ENCODE measurements around the gene PTPN6. TPM values are rescaled to one million over a fixed set of nuclear protein-coding genes. Genes with fewer than 3 reads are reported as not detected.

PTPN6 gene
- polyA plus RNA-seq, 3 donors from 2014 or later: 231 to 513 (median 294) TPM

DNA sequence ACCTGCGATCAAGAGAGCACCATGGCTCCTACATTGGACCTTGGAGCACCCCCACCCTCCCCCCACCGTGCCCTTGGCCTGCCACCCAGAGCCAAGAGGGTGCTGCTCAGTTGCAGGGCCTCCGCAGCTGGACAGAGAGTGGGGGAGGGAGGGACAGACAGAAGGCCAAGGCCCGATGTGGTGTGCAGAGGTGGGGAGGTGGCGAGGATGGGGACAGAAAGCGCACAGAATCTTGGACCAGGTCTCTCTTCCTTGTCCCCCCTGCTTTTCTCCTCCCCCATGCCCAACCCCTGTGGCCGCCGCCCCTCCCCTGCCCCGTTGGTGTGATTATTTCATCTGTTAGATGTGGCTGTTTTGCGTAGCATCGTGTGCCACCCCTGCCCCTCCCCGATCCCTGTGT lies 9.4 kb upstream of the PTPN6 start:
- peak overlapping the region in 2 of 6 donors; percentile 96 to 97 for H3K27ac Mint-ChIP-seq

DNA sequence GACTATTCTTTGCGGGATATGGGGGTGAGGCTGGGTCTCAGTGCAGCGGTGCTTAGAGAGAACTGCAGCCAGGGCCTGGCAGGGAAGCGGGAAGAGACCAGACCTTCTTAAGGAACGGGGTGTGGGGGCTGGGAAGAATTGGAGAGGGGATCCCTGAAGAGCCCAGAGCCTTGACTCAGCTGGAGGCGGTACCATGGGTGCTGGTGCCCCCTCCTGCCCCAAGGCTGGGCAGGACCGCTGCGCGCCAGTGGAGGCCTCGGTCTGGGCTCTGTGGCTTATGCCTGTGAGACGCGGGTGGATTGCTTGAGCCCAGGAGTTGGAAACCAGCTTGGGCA lies 8.9 kb upstream of the PTPN6 start:
- H3K27me3 Mint-ChIP-seq (ENCODE audit: low read depth in 3 of 3): peaks cover 8 to 22% (median 12%) of the 10 kb centered on the region in 3 donors
- H3K36me3 Mint-ChIP-seq: no peaks in the 10 kb centered on the region
- H3K4me3 Mint-ChIP-seq: peak overlapping the region in 3 of 5 donors; percentile 20 to 57 (median 21)
- no peak for DNase-seq
- peak overlapping the region; percentile 88 to 100 (median 96) for H3K27ac Mint-ChIP-seq
- no peaks in the 10 kb centered on the region for H3K9me3 Mint-ChIP-seq
- H3K4me1 Mint-ChIP-seq: peaks cover 56 to 59% of the 10 kb centered on the region in 2 donors

More for the DNA sequence above, 9.4 kb upstream of the PTPN6 start:
- Mint-ChIP-seq H3K36me3 (no peaks in the 10 kb centered on the region), H3K4me1 (peaks cover 53 to 56% of the 10 kb centered on the region in 2 donors), H3K9me3 (no peaks in the 10 kb centered on the region), H3K27me3 (ENCODE audit: low read depth in 3 of 3) (peaks cover 8 to 17% (median 12%) of the 10 kb centered on the region in 3 donors), H3K4me3 (no peak overlapping the region)
- no peak for DNase-seq

DNA sequence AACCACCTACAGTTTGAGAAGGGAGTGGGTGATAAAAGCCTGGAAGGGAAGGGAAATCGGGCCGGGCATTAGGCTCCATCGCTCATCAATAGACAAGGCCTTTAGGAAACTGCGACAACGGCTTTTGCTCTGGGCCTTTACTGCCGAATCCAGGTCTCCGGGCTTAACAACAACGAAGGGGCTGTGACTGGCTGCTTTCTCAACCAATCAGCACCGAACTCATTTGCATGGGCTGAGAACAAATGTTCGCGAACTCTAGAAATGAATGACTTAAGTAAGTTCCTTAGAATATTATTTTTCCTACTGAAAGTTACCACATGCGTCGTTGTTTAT lies 7.8 kb upstream of the PTPN6 start:
- peak overlapping the region; percentile 95 to 100 (median 96) for H3K27ac Mint-ChIP-seq
- peak overlapping the region; percentile 85 to 98 (median 93) for H3K4me3 Mint-ChIP-seq
- H3K9me3 Mint-ChIP-seq: no peaks in the 10 kb centered on the region
- peaks cover 8 to 22% (median 12%) of the 10 kb centered on the region in 3 donors for H3K27me3 Mint-ChIP-seq (ENCODE audit: low read depth in 3 of 3)
- H3K4me1 Mint-ChIP-seq: peaks cover 60 to 64% of the 10 kb centered on the region in 2 donors
- no peaks in the 10 kb centered on the region for H3K36me3 Mint-ChIP-seq
- DNase-seq: peak in 2 of 3 donors; percentile 89 to 91

DNA sequence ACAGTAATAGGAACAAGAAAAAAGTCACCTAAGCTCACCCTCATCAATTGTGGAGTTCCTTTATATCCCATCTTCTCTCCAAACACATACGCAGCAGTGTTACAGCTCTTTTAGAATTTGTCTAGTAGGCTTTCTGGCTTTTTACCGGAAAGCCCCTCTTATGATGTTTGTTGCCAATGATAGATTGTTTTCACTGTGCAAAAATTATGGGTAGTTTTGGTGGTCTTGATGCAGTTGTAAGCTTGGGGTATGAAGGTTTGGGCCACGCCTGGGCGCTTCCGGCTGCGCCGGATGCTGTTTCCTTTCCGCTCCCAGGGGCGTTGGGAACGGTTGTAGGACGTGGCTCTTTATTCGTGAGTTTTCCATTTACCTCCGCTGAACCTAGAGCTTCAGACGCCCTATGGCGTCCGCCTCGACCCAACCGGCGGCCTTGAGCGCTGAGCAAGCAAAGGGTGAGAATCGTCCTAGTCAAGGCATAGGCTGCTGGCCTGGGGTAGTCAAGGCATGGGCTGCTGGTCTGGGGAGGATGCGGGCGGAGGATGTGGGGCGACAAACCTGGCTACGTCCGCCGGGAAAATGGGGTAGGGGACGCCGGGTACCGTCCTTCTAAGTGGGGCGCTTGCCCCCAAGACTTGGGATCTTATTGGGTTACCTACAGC lies 7.3 kb upstream of the PTPN6 start, which contains the start of the genes C12orf57 and RNU7-1:
Gene C12orf57 (plus strand): TSS at position 301 of the 659 bp plus-strand sequence. CDS start 100 bp downstream, at position 401.
Gene RNU7-1 (plus strand): TSS at position 95 of the 659 bp plus-strand sequence.
- H3K27me3 Mint-ChIP-seq (ENCODE audit: low read depth in 3 of 3): peaks cover 8 to 22% (median 13%) of the 10 kb centered on the region in 3 donors
- DNase-seq: peak in 2 of 3 donors; percentile 83 to 89
- H3K9me3 Mint-ChIP-seq: no peaks in the 10 kb centered on the region
- H3K27ac Mint-ChIP-seq: peak within 1 kb of the TSS; percentile 95 to 100 (median 96)
- H3K4me3 Mint-ChIP-seq: peak within 1 kb of the TSS; percentile 85 to 98 (median 93)
- H3K36me3 Mint-ChIP-seq: no peaks in the 10 kb centered on the region
- H3K4me1 Mint-ChIP-seq: peaks cover 65 to 69% of the 10 kb centered on the region in 2 donors

DNA sequence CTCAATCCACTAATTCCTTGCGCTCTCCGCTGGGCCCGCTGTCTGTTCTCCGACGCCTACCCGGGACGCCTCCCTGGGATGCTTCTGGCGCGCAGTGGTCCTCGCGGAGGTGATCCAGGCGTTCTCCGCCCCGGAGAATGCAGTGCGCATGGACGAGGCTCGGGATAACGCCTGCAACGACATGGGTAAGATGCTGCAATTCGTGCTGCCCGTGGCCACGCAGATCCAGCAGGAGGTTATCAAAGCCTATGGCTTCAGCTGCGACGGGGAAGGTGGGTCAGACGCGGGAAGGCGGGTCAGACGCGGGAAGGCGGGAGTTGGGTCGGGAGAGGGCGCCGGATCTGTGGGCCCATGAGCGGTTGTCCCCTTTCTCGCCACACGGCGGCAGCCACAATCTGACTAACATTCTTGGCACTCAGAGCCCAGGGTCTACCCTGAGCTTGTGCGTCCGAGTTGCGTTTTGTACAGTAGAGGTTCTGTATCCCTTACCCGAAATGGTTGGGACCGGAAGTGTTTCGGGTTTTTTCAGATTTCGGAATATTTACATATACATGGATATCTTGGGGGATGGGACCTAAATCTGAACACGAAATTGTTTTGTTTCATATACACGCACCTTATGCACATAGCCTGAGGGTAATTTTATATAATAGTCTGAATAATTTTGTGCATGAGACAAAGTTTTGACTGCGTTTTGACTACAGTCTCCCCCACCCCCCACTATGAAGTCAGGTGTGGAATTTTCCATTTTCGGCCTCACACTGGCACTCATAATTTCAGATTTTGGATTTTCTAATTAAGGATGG lies 6.6 kb upstream of the PTPN6 start:
- Mint-ChIP-seq H3K27ac (peak overlapping the region; percentile 95 to 100 (median 96)), H3K4me1 (peaks cover 70% of the 10 kb centered on the region in 2 donors), H3K36me3 (no peaks in the 10 kb centered on the region), H3K9me3 (no peaks in the 10 kb centered on the region), H3K27me3 (ENCODE audit: low read depth in 3 of 3) (peaks cover 8 to 26% (median 15%) of the 10 kb centered on the region in 3 donors), H3K4me3 (peak overlapping the region; percentile 85 to 98 (median 93))
- DNase-seq: peak; percentile 82 to 85 (median 83)

DNA sequence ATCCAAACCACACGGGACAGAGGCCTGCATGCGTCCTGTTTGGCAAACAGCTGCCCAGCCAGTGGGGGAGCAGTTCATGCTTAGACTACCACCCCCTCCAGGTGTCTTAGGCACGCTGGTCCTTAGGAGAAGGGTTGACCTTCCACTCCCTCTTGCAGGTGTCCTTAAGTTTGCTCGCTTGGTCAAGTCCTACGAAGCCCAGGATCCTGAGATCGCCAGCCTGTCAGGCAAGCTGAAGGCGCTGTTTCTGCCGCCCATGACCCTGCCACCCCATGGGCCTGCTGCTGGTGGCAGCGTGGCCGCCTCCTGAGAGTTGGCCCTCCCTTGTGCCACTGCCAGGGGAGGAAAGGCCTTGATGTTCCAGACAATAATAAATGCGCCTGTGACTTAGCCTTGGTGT lies 5.5 kb upstream of the PTPN6 start:
- peak overlapping the region in 5 of 6 donors; percentile 31 to 100 (median 95) for H3K27ac Mint-ChIP-seq

DNA sequence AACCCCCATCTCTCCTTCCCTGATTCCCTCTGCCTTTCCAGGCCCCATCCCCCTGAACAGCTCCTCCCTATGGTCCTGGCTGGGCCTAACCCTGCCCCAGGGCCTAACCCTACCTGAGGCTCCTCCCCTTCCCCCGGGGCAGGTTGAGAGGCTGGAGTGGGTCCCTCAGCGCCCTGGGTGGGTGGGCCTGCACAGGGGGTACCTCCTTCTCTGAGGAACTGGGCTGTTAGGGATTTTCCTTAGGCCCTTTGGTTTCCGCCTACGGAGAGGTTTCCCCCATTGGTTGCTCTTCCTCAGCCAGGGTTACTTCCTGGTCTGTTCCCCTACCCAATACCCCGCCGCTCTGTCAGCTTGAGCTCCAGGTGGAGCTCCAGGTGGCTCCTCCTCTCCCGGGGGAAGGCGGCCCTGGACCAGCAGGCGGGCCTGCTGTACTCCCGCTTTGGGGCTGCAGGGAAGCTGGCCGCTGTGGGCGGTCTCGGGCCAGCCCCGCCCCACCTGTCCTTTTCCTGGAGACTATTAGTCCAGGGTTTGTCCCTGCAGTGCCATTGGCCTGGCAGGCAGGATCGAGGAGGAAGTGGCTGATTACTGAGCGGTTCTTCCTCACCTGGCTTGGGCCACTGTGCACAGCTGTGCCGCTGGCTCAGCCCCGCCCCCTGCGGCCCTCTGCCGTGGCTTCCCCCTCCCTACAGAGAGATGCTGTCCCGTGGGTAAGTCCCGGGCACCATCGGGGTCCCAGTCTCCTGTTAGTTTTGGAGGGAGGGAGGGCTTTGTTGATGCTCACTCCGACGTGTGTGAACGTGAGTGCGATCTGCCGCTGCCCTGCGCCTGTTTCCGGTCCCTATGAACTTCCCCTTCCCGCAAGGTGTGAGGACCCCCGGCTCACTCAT lies 4.9 kb upstream of the PTPN6 start:
- peaks cover 85 to 87% of the 10 kb centered on the region in 2 donors for H3K4me1 Mint-ChIP-seq
- peak overlapping the region; percentile 46 to 100 (median 92) for H3K27ac Mint-ChIP-seq
- H3K36me3 Mint-ChIP-seq: no peaks in the 10 kb centered on the region
- peak; percentile 26 to 47 (median 44) for DNase-seq
- H3K4me3 Mint-ChIP-seq: peak overlapping the region; percentile 77 to 96 (median 85)
- no peaks in the 10 kb centered on the region for H3K9me3 Mint-ChIP-seq
- H3K27me3 Mint-ChIP-seq (ENCODE audit: low read depth in 3 of 3): peaks cover 8 to 25% (median 15%) of the 10 kb centered on the region in 3 donors

More for the DNA sequence above, 5.5 kb upstream of the PTPN6 start:
- no peak for DNase-seq
- H3K9me3 Mint-ChIP-seq: no peaks in the 10 kb centered on the region
- H3K4me1 Mint-ChIP-seq: peaks cover 80% of the 10 kb centered on the region in 2 donors
- H3K27me3 Mint-ChIP-seq (ENCODE audit: low read depth in 3 of 3): peaks cover 8 to 25% (median 15%) of the 10 kb centered on the region in 3 donors
- no peaks in the 10 kb centered on the region for H3K36me3 Mint-ChIP-seq
- peak overlapping the region; percentile 85 to 98 (median 93) for H3K4me3 Mint-ChIP-seq

DNA sequence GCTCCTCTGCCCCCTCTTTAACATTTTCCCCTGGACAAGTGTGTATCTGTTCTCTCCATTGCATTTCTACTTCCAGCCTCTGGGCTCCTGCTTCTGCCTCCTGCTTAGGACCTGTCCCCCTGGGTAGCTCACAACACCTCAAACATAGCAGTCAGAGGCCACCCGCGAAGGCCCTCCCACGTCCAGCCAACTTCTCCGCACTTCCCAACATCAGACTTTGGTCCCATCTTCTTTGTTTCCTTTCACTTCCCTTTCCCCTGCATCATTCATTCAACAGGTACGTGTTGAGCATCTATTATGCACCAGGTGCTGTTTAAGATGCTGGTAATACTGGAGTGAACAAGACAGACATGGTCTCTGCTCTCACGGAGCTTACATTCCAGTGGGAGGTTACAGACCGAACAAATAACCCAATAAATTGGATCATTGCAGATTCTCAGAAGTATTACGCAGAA lies 4.2 kb upstream of the PTPN6 start:
- H3K36me3 Mint-ChIP-seq: no peaks in the 10 kb centered on the region
- peak overlapping the region; percentile 77 to 85 (median 84) for H3K4me3 Mint-ChIP-seq
- H3K27me3 Mint-ChIP-seq (ENCODE audit: low read depth in 3 of 3): peaks cover 8 to 26% (median 15%) of the 10 kb centered on the region in 3 donors
- H3K27ac Mint-ChIP-seq: peak overlapping the region; percentile 46 to 100 (median 92)
- no peaks in the 10 kb centered on the region for H3K9me3 Mint-ChIP-seq
- peaks cover 86 to 87% of the 10 kb centered on the region in 2 donors for H3K4me1 Mint-ChIP-seq
- DNase-seq: no peak

DNA sequence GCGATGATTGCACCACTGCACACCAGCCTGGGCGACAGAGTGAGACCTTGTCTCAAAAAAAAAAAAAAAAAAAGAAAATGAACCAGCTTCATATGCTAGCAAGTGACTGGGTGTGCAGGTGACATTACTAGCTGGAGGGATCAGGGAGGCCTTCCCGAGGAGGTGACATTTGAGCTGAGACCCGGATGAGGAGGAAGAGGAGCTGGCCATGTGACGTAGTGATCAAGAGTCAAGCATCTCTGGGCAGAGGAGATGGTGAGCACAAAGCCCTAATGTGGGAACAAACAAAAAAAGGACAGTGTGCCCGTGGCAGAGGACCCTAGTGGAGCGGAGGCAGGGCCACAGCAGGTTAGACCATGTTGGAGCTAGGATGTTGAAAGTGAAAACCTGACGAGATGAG lies 3.5 kb upstream of the PTPN6 start:
- Mint-ChIP-seq H3K27me3 (ENCODE audit: low read depth in 3 of 3) (peaks cover 8 to 29% (median 17%) of the 10 kb centered on the region in 3 donors), H3K36me3 (peaks cover 0 to 3% (median 1%) of the 10 kb centered on the region in 3 donors), H3K4me3 (peak overlapping the region in 4 of 5 donors; percentile 38 to 82 (median 44)), H3K9me3 (no peaks in the 10 kb centered on the region), H3K27ac (peak overlapping the region; percentile 79 to 100 (median 92)), H3K4me1 (peaks cover 84 to 89% of the 10 kb centered on the region in 2 donors)
- DNase-seq: no peak

DNA sequence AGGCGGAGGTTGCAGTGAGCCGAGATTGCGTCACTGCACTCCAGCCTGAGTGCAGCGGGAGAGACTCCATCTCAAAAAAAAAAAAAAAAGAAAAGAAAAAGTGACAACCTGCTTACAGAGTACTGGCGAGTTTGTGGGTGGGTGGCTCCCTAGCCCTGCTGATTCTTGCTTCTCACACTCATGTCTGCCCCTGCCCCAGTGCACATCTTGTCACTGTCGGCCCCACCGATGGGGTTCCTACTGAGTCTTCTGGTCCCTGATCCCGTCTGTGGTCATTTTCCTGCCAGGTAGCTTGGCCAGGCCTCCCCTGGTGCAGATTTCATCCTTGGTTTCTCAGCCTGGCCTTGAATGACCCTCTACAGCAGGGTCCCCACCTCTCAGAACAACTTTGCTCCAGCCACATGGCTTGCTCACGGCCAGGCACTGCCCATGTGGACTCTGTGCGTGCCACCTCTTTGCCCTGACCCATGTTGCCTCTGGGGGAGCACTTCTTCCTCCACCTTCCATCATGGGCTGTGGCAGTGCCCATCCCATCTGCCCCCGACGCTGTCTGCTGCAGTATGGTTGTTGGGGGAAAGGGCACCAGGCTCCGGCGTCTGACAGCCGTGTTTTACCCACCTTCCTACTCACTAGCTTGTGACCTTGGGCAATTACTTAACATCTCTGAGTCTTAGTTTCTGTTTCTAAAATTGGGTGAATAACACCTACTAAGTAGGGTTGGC lies 2.1 kb upstream of the PTPN6 start:
- DNase-seq: peak; percentile 49 to 62 (median 55)
- H3K27me3 Mint-ChIP-seq (ENCODE audit: low read depth in 3 of 3): peaks cover 10 to 35% (median 23%) of the 10 kb centered on the region in 3 donors
- no peaks in the 10 kb centered on the region for H3K9me3 Mint-ChIP-seq
- H3K27ac Mint-ChIP-seq: peak overlapping the region; percentile 95 to 100 (median 97)
- peaks cover 86 to 90% of the 10 kb centered on the region in 2 donors for H3K4me1 Mint-ChIP-seq
- H3K36me3 Mint-ChIP-seq: peaks cover 0 to 7% (median 5%) of the 10 kb centered on the region in 3 donors
- peak overlapping the region; percentile 70 to 85 (median 76) for H3K4me3 Mint-ChIP-seq

DNA sequence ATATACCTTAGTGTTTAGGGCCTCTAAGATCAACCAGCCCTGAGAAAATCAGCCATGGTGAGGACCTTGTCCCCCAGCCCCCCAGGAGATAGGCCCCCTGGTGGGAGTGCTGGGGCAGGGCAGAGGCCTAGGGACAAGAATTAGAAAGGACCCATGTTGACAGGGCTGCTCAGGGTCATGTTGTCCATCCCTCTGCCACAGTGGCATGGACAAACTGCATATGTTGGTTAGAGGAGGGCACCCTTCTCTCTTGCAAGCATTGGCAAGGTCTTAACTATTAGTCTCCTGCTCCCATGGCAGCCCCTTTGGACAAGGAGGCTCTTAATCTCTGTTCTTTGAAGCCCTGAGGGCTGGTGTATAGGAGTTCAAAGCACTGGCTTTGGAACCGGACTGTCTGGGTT lies 755 bp upstream of the PTPN6 start:
- peak overlapping the region; percentile 94 to 99 (median 97) for H3K4me3 Mint-ChIP-seq
- peaks cover 0 to 14% (median 5%) of the 10 kb centered on the region in 3 donors for H3K36me3 Mint-ChIP-seq
- peaks cover 16 to 33% (median 29%) of the 10 kb centered on the region in 3 donors for H3K27me3 Mint-ChIP-seq (ENCODE audit: low read depth in 3 of 3)
- H3K9me3 Mint-ChIP-seq: no peaks in the 10 kb centered on the region
- peaks cover 86 to 90% of the 10 kb centered on the region in 2 donors for H3K4me1 Mint-ChIP-seq
- H3K27ac Mint-ChIP-seq: peak overlapping the region; percentile 95 to 100 (median 98)
- peak; percentile 31 to 37 (median 36) for DNase-seq

DNA sequence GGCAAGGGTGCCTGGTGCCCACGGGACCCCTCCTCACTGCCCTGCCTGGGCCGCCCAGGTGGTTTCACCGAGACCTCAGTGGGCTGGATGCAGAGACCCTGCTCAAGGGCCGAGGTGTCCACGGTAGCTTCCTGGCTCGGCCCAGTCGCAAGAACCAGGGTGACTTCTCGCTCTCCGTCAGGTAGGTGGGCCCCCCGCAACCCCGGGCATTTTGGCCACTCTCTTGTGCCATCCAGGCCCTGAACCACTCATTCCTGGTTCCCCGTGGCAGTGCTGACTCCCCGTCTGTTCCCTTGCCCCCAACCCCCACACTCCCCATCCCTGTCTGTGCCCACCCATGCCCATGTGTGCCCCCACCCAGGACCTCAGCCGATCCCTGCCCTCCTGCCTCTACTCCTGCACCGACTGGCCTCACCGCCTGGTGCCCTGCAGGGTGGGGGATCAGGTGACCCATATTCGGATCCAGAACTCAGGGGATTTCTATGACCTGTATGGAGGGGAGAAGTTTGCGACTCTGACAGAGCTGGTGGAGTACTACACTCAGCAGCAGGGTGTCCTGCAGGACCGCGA lies 480 bp downstream of the PTPN6 start:
- Mint-ChIP-seq H3K36me3 (peaks cover 5 to 23% (median 14%) of the 10 kb centered on the region in 3 donors), H3K4me3 (peak overlapping the region; percentile 94 to 99 (median 97)), H3K4me1 (peaks cover 90% of the 10 kb centered on the region in 2 donors), H3K27me3 (ENCODE audit: low read depth in 3 of 3) (peaks cover 19 to 40% (median 37%) of the 10 kb centered on the region in 3 donors), H3K27ac (peak overlapping the region; percentile 95 to 100 (median 98)), H3K9me3 (no peaks in the 10 kb centered on the region)
- peak in 1 of 3 donors; percentile 24 for DNase-seq
